Bone marrow (tissue), 2 donors: ENCODE measurements around the gene GPR162.
"Not testable (repeated sequence)": the region's sequence is repeated elsewhere in the genome, so short reads cannot be mapped to it uniquely, and the experiment has no call there.

Experiments
- DNase-seq, 2 donors: peaks; one replicate each; lab custom pipeline; 2025; lab: John Stamatoyannopoulos, UW

GPR162 gene

DNA sequence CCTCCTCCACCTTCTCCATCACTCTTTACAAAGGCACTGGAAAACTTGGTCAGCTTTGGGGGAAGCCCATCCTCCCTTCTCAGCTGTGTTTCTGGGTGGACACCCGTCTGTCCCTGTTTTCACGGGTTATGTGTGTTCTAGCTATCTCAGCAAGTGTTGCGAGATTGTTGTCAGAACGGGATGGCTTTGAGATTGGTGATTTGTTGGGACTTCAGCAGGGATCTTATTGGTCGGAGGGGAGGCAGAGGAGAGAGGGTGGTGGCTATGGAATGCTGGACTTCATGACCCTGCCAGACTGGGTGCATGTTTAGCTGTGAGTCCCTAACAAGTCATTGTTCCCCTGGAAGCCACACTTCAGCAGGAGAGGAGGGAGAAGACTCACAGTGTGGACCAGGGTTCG lies 32.4 kb downstream of the GPR162 start:
- no peak for DNase-seq

DNA sequence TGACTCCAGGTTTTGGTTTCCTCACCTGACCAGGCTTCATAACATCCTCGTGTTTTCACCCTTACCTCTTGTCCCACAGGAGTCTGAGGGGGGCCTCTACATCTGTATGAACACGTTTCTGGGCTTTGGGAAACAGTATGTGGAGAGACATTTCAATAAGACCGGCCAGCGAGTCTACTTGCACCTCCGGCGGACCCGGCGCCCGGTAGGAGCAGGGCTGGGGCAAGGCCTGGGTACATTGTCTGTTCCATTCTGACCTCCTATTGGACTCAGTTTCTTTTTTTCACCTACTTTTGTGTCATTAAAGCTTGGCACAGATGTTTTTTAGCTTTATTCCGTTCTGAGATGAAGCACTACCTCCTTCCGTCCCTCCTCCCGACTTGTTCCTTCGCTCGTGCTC lies 33.7 kb downstream of the GPR162 start:
- DNase-seq = no peak

DNA sequence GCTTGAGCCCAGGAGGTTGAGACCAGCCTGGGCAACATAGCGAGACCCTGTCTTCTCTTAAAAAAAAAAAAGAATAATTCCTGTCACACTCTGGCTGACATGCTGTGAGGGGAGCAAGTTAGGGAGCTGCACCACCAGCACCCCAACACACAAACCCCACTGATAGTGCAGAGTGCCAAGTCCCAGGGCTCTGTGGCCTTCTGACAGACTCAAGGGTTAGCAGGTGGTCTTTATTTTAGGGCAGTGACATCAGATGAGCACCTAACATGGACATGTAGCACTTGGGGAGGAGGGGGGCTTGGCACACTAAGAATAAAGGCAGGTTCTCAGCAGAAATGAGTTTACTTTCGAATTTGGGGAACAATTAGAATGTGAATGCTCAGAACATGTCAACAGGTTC lies 37.2 kb downstream of the GPR162 start:
- DNase-seq = no peak

- DNase-seq = no peak
These were observed 38.5 kb downstream of the GPR162 start for GRCh38 chr12:6860116-6860515.

- no peak for DNase-seq
These were observed 39.3 kb downstream of the GPR162 start for GRCh38 chr12:6860942-6861341.

GRCh38 chr12:6861391-6861790 lies 39.8 kb downstream of the GPR162 start:
- DNase-seq = no peak

DNA sequence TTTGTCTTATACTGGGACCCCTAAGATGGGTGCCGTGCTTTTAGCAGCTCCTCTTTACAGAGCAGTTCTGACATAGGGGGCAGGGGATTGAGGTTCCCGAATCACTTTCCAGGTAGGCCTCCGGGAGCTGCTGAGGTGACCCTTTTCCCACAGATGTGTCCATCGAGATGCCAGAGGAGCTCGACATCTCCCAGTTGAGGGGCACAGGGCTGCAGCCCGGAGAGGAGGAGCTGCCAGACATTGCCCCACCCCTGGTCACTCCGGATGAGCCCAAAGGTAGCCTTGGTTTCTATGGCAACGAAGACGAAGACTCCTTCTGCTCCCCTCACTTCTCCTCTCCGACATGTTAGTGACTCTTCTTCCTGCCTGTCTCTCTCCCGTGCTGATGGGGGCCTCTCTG lies 41.4 kb downstream of the GPR162 start:
- no peak for DNase-seq

DNA sequence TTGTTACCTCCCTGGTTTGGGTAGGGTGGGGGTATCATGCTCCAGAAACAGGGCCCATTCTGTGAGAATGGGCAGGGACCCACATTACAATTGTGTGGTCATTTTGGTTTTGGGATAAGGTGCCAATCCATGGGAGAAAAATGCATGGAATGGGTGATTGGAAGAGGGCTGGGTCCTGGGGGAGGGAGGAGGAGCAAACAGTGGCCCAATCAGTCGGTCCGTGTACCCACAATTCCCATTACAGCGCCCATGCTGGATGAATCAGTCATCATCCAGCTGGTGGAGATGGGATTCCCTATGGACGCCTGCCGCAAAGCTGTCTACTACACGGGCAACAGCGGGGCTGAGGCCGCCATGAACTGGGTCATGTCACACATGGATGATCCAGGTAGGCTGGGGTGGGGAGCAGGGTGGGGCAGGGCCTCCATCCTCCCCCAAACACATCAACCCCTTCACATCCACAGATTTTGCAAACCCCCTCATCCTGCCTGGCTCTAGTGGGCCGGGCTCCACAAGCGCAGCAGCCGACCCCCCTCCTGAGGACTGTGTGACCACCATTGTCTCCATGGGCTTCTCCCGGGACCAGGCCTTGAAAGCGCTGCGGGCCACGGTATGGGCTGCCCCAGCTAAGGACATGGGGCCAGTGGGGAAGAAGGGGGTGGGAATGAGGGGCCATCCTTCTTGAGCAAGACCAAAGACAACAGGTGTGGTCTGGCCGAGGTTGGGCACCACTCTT lies 42.1 kb downstream of the GPR162 start:
- no peak for DNase-seq

DNA sequence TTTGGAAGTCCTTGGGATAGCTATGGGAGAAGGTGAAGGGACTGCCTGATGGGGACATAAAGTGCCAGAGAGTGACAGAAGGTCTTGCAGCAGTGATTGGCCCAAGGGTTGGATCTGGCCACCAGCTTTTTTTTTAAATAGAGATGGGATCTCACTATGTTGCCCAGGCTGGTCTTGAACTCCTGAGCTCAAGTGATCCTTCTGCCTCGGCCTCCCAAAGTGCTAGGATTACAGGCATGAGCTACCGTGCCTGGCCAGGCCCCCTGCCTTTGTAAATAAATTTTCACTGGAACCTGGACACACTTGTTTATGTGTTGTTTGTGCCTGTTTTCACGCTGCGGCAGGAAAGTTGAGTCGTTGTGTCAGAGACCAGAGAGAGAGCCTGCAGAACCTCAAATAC lies 43.7 kb downstream of the GPR162 start:
- not testable (repeated sequence) for DNase-seq

- no peak for DNase-seq
These were observed 44.7 kb downstream of the GPR162 start for GRCh38 chr12:6866163-6866919.

- DNase-seq = peak in 1 of 2 donors; percentile 80
These were observed 45.3 kb downstream of the GPR162 start for GRCh38 chr12:6866920-6867412.

DNA sequence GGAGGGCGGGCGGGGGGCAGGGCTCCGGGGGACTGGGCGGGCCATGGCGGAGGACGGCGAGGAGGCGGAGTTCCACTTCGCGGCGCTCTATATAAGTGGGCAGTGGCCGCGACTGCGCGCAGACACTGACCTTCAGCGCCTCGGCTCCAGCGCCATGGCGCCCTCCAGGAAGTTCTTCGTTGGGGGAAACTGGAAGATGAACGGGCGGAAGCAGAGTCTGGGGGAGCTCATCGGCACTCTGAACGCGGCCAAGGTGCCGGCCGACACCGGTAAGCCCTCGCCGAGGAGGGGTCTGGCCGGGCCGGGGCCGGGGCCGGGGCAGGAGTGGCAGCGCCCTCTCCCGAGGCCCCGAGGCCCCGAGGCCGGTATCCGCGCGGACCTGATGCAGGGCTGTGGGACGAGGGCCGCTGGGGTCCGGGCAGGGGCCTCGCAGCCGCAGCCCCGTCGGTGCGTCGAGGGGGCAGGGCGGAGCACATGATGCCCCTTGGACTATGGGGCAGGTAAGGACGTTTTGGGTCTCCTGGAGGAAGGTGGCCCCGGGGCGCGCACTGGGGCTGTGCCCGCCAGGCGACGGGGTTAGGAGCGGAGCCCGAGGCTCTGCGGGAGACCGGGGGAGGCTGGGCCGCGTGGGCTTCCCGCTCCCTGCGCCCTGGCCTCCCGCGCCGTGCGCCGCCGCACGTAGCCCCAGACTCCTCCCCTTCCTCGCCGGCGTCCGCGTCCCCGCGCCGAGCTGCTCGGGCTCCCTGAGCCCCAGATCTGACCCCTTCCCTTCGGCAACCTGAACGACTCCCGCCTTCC lies 46.0 kb downstream of the GPR162 start, which contains the start of gene TPI1:
TSS of gene TPI1 (plus strand) at position 119 of the 798 bp plus-strand sequence. CDS start at position 155, 36 bp downstream.
- peak; percentile 52 to 77 for DNase-seq

GRCh38 chr12:6868211-6869048 lies 46.8 kb downstream of the GPR162 start:
- DNase-seq = no peak

- peak; percentile 45 to 77 for DNase-seq
These were observed 47.7 kb downstream of the GPR162 start for GRCh38 chr12:6869049-6870021.

DNA sequence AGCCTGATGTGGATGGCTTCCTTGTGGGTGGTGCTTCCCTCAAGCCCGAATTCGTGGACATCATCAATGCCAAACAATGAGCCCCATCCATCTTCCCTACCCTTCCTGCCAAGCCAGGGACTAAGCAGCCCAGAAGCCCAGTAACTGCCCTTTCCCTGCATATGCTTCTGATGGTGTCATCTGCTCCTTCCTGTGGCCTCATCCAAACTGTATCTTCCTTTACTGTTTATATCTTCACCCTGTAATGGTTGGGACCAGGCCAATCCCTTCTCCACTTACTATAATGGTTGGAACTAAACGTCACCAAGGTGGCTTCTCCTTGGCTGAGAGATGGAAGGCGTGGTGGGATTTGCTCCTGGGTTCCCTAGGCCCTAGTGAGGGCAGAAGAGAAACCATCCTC lies 48.7 kb downstream of the GPR162 start:
- not testable (repeated sequence) for DNase-seq

DNA sequence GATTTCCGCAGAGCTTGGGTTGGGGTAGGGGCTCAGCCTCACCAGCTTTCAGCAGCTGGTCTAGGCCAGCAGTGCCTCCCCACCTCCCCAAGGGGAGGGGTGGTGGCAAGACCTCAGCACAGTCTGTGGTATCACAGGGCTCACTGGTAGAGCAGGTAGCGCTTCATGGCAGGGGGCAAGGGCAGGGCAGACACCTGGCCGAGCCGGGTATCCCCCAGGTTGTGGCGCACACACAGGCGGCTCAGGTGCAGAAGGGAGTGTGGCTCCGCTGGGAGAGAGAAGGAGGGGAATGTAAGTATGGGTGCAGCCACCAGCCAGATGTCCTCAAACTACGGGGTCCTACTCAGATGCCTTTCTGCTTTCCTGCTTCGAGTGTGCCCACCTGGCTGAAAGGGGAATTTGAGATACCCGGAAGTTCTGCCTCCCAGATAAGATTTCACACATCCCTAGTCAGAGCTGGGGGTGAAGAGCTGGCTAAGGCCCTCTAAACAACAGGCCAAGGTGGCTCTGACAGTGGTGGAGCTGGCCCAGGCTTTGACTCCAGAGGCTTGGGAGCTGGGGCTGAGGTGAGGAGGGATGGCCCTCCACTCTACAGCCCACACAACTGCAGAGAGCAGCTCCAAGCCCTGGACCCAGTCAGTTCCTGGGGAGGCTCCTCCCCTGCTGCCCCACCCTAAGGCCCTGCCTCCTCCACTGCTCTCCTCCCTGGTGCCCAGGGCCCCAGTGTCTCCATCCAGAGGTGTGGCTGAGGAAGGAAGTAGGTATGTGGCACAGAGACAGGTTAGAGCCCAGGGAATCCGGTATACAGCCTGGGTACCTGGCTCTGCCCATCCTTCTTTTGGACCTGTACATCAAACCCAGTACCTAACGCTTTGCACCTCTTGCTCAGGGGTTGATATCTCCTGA lies 49.7 kb downstream of the GPR162 start:
- no peak for DNase-seq

- peak; percentile 29 to 62 for DNase-seq
These were observed 50.7 kb downstream of the GPR162 start for GRCh38 chr12:6872073-6873048.
